ENCODE data around the gene HOTAIR.
A peak's percentile ranks its signal among the peaks of the same experiment; 100 is the strongest.

HOTAIR gene

DNA sequence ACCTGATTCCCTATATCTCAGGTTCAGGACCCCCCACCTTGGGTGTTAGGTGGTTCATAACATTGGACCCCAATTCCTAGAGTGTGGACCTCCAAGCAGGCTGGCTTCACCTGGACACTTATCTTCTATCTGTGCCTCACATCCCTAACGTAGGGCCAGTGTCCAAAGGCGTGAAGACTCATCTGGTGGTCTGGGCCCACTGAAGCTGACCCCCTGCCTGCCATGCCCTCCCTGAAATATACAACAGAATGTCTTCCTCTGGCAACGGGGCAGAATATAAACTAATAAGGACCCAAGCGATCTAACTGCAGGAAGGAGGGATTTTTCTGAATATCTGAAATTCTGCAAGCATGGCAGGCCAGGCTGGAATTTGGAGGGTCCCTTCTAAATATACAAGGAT is 30.5 kb downstream of the HOTAIR start:
- no peak for DNase-seq (ENCODE audit: low spot score)

- DNase-seq (ENCODE audit: low spot score), result no peak
These were observed 32.2 kb downstream of the HOTAIR start for GRCh38 chr12:53942467-53942997.

- no peak for DNase-seq (ENCODE audit: low spot score)
These were observed 33.0 kb downstream of the HOTAIR start for GRCh38 chr12:53941750-53942149.

- no peak for DNase-seq (ENCODE audit: low spot score)
These were observed 33.6 kb downstream of the HOTAIR start for GRCh38 chr12:53941187-53941586.

- no peak for DNase-seq (ENCODE audit: low spot score)
These were observed 34.2 kb downstream of the HOTAIR start for GRCh38 chr12:53940443-53941014.

DNA sequence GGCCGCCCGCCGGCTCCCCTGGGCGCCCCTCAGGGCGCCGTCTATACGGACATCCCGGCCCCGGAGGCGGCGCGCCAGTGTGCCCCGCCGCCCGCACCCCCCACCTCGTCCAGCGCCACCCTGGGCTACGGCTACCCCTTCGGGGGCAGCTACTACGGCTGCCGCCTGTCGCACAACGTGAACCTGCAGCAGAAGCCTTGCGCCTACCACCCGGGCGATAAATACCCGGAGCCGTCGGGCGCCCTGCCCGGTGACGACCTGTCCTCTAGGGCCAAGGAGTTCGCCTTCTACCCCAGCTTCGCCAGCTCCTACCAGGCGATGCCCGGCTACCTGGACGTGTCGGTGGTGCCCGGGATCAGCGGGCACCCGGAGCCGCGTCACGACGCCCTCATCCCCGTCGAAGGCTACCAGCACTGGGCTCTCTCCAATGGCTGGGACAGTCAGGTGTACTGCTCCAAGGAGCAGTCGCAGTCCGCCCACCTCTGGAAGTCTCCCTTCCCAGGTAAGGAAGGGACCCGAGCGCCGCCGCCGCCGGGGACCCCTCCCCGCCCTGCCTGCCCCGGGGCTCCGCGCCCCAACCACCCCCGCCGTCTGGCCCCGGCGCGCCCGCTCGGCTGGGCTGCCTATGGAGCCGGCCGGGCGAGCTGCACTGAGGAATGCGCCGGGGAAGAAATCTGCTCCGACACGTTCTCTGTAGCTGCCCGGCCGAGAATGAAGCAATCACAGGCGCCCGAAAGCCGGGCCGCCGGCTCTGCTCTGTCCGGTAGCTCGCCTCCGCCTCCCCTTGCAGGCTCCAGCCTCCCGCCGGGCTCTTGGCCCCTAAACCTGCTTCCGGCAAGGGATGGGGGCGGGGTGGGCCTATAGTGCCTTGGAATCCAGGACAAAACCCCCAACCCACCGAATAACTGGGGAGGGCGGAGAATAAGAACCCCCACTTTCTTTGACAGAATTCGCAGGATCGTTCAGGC is 35.3 kb downstream of the HOTAIR start:
- peak; percentile 81 for DNase-seq (ENCODE audit: low spot score)

DNA sequence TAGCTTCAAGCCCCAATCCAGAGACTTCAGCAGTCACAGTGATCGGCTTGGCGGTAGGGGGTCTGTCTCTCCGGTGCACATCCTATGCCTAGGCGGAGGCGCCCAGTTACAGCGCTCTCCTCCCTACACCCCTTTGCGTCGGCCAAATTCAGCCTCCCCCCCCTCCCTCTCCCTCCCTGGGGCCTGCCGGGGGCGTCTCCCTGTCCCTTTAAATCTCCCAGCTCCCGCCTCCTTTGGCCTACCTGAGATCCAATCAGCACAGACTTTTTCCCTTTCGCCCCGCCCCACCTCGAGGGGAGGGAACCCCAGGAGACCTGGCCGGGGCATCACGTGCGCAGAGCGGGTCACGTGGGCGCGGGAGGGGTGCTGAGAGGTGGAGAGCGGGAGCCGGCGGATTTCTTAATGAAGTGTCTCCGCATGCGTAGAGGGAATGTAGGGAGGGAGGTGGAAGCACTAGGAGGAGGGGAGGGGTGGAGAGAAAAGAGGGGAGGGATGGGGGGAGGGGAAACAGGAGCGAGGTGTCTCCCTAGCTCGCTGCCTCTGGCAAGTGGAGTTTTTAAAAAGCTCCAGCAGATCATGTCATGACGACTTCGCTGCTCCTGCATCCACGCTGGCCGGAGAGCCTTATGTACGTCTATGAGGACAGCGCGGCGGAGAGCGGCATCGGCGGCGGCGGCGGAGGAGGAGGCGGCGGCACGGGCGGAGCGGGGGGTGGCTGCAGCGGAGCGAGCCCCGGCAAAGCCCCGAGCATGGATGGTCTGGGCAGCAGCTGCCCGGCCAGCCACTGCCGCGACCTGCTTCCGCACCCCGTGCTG is 36.2 kb downstream of the HOTAIR start, which contains the start of gene HOXC13:
Gene HOXC13, plus strand, starts transcription at position 506 of the 815 bp plus-strand sequence. Its CDS starts 76 bp downstream, at position 582.
- DNase-seq (ENCODE audit: low spot score), result peak; percentile 71

- no peak for DNase-seq (ENCODE audit: low spot score)
These were observed 37.0 kb downstream of the HOTAIR start for GRCh38 chr12:53937596-53938325.

DNA sequence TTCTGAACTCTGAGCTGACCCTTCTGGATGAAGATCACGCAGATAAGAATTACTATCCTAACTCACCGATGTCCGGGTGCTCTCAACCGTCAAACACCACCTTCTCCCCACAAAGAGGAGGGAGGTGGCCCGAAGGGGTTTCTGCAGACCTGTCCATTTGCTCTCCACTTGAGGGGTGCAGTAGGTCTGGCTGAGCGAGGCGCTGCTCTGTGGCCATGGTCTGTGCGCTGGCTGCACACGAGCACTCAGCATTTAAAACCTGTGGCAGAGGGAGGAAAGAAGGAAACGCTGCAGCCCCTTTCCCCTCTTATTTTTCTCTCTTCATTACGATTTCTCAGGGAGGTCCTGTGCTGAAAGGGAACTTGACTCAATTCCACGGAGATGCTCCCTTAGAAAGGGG is 37.7 kb downstream of the HOTAIR start:
- no peak for DNase-seq (ENCODE audit: low spot score)

- no peak for DNase-seq (ENCODE audit: low spot score)
These were observed 39.1 kb downstream of the HOTAIR start for GRCh38 chr12:53935383-53936341.

GRCh38 chr12:53932915-53933314 is 41.8 kb downstream of the HOTAIR start:
- DNase-seq (ENCODE audit: low spot score), result no peak

- DNase-seq (ENCODE audit: low spot score), result no peak
These were observed 42.7 kb downstream of the HOTAIR start for GRCh38 chr12:53931844-53932581.

DNA sequence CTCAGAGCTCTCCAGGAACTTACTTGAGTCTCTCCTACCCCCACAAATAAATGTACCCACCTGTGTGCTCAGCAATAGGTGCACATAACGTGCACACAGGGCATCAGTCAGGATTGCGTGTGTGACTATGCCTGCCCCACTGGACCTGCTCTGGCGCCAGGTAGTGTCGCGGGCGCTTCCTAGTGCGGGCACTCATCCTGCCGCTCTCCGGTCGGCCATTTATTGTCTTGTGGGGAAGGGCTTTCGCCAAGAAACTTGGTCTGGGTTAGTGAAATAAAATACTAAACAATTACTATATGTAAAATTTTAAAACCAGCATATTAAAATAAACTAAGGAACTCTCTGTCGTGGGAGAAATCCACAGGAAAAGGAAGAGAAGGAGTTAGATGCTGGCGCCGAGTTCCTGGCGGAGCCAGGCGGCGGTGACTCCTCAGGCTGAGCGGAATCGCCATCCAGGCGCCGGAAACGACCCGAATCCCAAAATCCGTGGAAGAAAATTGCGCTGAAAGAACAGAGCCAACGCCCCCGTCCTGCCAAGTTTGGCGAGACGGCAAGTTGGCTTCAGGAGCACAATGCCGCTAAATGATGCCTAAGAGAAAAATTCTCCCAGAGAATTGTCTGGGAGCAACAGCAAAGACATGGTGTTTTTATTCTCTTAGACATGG is 44.0 kb downstream of the HOTAIR start:
- no peak for DNase-seq (ENCODE audit: low spot score)

- DNase-seq (ENCODE audit: low spot score), result no peak
These were observed 45.2 kb downstream of the HOTAIR start for GRCh38 chr12:53929527-53929926.

DNA sequence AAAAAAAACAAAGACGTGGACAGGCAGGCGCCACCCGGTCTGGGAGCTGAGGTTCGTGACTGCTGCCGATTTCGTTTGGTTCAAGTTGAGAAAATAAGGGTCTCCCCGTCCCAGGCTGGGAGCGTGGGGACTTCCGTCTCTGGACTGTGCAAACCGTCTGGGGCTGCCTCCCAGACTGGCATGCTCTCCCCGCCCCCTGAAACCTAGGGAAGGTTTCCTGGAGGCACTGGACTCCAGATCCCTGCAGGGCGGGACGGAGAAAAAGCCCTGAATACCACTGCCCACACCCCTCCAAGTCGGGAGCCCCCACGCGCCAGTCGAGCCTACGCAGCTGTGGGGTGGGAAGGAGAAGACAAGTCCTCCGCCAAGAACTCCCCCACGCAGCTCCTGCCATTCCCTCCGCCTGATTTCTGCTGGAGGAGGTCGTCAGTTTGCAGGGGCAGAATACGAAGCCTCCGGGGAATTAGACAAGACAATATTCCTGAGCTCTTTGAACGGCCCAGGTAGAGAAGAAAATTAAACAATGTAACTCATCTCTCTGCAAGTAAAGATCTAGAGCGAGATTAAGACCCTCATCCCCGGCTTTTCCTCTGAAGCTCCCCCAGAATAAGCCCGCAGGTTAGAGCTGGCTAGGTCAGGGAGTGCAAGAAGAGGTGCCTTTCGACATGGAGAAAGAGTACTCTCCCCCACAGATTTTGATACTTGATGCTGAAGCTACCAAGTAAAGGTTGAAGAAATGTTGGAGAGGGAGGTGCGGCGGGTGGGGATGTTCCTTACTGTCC is 46.5 kb downstream of the HOTAIR start:
- no peak for DNase-seq (ENCODE audit: low spot score)

GRCh38 chr12:53927220-53928029 is 47.3 kb downstream of the HOTAIR start:
- no peak for DNase-seq (ENCODE audit: low spot score)

Measured in GM03348 (cell line).